GM19468 (cell line): ENCODE measurements around the gene DNAJB11.

Experiments
- ATAC-seq: cut with Tn5 transposase; IDR thresholded peaks from one replicate; pipeline ENCODE4 v1.9.1; 2021; ENCODE audit warnings: mild to moderate bottlenecking, moderate library complexity, moderate number of reproducible peaks; ENCODE audit not compliant: unreplicated experiment; ENCODE audit errors: extremely low read depth

Gene DNAJB11

GRCh38 chr3:186592682-186593081, 22.2 kb downstream of the DNAJB11 start:
- no peak for ATAC-seq

- ATAC-seq: no peak
These were observed 23.3 kb downstream of the DNAJB11 start for GRCh38 chr3:186593862-186594261.

- no peak for ATAC-seq
These were observed 24.1 kb downstream of the DNAJB11 start for GRCh38 chr3:186594591-186595113.

DNA sequence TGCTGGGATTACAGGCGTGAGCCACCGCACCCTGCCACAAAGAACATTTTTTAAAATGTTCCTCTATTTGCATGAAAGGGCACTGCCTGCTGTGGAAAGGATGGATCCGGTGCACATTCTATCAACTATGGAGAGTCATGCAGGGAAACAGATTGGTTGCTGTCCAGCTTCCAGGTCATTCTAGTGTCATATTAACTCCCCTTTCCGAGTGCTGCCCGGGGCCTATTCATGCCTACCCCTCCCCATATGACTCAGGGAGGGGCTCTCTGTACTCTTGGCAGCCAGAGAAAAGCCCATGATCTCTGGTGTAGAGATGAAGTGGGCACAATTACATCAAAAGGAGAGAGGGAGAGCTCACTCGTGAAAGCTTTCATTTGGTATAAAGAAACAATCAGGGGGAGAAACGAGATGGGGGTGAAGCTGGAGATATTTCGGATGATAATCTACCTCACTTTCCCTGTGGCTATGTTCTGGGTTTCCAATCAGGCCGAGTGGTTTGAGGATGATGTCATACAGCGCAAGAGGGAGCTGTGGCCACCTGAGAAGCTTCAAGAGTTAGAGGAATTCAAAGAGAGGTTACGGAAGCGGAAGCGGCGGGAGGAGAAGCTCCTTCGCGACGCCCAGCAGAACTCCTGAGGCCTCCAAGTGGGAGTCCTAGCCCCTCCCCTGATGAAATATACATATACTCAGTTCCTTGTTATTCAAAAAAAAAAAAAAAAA, 26.2 kb downstream of the DNAJB11 start:
- ATAC-seq: no peak

DNA sequence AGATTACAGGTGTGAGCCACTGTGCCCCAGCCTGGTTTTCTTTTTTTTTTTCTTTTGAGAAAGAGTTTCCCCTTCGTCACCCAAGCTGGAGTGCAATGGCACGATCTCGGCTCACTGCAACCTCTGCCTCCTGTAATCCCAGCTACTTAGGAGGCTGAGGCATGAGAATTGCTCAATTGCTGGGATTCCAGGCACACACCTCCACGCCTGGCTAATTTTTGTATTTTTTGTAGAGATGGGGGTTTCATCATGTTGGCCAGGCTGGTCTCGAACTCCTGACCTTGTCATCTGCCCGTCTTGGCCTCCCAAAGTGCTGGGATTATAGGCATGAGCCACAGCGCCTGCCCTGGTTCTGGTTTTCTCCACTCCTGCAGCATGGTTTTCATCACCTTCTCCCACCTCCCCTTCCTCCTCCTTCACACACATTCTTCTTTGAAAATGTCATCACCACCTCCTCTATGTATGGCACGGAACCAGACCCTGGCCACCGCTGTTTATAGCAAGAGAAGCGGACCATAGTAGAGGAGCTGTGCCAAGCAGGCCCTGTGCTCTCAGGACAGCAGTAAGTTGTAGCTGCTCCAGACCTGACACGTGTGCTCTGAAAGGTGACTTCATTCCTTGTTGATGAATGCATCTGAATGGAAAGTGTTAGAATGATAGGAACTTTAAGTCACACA, 27.7 kb downstream of the DNAJB11 start:
- no peak for ATAC-seq

GRCh38 chr3:186598794-186599141, 28.2 kb downstream of the DNAJB11 start:
- ATAC-seq: no peak

DNA sequence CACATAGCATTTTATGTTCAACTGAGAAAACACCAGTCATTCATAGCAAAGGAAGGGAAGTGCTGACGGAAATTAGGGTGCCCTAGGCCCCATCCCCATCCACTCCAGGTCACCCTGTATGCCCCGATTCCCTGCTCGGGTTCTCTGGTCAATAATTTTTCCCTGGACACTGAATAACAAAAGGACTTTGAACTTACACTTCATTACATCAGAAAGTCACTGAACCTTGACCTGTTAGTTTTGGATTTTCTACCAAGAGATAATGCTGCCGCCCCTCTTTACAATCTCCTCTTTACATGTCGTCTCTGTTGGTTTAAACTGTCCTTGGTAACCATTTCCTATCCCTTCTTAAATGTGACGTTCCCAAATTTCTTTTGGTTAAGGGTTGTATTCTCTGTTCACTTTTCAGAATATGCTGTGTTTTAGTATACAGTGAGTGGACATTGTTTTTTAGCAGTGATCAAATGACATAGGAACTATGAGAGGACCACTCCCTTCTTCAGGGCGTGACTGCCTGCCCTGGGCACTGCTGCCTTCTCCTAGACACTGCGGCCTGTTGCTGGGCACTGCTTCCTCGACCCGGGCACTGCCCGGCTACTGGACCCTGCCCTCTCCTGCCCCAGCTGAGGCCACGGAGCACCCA, 28.7 kb downstream of the DNAJB11 start:
- ATAC-seq: no peak

GRCh38 chr3:186599785-186600166, 29.3 kb downstream of the DNAJB11 start:
- ATAC-seq: no peak

DNA sequence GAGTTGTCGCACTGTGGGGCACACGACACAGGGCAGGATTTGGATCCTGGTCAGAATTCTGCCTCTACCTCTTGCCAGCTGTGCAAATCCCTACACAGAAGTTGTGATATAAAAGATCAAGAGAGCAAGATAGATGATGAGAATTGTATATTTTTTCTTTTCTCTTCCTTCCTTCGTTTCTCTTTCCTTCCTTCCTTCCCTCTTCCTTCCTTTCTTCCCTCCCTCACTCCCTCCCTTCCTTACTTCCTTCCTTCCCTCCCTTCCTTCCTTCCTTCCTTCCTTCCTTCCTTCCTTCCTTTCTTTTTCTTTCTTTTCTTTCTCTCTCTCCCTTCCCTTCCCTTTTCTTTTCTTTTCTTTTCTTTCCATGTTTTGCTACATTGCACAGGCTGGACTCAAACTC, 30.4 kb downstream of the DNAJB11 start:
- no peak for ATAC-seq

GRCh38 chr3:186603159-186603558, 32.6 kb downstream of the DNAJB11 start:
- ATAC-seq: no peak

DNA sequence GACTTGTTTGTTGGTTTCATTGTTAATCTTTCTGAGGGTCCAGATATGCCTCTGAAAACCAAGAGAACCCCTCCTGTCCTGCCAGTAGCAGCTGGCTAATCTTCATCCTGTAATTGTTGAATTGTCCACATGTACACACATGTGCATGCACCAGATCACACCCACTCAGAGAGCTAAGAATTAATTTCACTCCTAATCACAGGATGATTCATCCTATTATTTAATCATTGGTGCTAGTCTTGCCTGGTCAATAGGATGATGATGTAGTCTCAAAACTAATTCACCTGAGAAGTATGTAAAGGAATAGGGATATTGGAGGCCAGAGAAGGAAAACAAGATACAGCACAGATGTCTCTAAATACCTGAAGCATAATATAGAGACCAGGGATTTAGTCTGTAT, 34.6 kb downstream of the DNAJB11 start:
- ATAC-seq: no peak

DNA sequence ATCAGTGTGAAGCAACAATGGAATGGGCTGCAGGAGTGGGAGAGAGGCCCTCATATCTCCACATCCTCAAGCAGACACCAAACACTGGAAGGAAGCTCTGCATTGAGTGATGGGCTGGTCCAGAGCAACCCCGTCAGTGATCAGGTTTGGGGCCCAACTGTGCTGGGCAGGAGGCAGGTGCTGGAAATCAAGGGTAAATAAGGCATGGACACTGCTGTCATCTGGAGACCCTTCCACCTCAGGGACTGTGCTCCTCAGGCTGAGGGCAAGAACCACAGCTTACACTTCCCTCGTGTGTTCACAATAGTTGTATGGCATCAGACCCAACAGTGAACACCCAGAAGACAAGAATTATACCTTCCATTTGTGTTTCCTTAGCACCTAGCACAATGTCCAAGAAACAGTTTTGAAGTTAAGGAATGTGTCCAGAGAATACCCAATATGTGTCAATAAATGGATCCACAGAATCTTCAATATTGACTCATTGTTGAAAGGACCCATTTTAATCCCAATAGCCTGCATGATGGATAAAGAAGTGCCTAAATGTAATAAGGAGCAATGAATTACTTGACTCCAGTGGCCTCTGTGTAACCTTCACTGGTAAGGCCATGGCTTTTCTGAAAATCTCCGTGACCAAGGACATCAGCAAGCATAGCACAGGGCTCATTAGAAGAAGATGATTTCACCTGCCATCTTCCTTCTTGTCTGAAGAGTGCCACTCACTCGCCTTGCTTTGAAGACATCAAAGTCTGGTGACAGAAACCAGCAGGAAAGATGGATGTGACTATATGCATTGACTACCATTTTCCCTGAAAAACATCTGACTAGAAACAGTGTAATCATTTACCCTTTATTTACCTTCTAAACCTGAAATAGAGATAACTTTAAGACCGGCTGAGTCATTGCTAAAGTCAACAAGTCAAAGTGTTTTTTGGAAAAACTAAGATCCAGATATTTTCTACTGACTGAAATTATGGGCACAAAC, 35.3 kb downstream of the DNAJB11 start:
- no peak for ATAC-seq

DNA sequence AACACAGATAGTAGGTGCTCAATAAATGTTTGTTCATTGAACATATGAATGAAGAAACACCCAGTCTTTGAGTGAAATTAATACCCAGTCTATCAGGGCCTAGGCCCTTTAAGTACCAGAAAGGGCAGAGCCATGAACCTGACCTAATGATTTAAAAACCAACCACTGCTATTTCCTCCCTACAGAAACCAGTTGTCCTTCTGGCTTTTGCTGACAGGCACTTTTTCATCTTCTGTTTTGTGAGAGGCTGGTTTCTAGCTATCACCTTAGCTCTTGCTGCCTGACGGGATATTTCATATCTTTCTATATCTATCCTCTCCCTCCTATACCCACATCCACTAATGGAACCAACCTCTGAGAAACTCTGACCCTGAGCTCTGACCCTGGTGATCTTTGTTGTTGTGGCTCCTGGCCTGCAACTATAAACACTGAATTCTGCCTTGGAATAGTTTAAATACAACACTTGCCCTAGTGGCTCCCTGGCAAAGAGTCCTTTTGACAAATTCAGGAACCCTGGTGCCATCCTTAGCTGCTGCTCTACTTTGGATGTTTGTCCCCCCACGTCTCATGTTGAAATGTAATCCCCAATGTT, 38.2 kb downstream of the DNAJB11 start:
- ATAC-seq: no peak

- no peak for ATAC-seq
These were observed 38.8 kb downstream of the DNAJB11 start for GRCh38 chr3:186609247-186609868.

DNA sequence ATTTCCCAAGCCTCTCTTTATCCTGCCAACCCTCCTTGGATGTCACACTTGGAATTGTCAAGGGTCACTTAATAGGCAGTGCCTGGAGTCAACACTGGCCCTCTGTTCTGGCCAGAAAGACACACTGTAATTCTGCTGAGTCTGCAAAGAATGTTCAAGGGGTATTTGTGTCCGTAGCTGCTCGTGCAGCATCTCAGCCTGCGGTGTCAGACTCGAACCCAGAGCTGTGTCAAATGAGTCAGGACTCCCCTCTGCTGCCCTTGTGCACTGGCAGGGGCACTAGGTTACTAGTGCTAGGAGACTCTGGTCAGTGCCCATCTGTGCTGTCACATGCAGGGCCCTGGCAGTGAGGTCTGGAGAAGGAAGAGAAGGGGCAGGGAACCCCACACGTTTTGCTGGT, 41.5 kb downstream of the DNAJB11 start:
- ATAC-seq: no peak

DNA sequence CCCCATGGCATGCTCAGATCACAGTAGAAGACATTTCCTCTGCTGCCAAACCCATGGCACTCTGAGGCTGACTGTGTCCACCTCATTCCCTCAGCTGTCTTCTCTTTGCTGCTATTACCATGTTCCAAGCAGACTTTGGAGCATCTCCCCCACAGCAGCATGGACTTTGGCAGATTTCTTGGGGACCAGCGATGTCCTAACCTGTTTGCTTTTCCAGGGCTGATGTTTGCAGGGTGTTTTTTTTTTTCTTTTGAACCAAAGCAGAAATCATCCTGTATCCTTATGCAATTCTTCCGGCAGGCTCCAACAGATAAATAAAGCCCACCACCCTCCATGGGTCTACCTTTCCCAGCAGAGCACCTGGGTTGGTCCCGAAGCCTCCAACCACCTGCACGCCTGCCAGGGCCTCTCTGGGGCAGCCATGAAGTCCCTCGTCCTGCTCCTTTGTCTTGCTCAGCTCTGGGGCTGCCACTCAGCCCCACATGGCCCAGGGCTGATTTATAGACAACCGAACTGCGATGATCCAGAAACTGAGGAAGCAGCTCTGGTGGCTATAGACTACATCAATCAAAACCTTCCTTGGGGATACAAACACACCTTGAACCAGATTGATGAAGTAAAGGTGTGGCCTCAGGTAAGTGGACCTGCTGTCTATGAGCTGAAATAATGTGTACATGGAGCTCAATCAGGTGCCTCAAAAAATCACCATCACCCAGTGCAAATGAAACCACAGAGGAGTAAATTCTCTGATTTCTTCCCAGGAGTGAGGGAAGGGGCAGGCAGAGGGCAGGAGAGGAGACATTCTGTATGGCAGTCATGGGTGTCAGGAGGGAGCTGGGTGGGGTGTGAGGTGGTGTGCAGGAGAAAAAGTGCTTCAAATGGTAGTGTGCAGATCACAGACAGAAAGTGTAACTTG, 42.5 kb downstream of the DNAJB11 start, which contains the start of gene AHSG:
Gene AHSG (plus strand): TSS at position 340 of the 916 bp plus-strand sequence. CDS start 82 bp downstream, at position 422.
- no peak for ATAC-seq

DNA sequence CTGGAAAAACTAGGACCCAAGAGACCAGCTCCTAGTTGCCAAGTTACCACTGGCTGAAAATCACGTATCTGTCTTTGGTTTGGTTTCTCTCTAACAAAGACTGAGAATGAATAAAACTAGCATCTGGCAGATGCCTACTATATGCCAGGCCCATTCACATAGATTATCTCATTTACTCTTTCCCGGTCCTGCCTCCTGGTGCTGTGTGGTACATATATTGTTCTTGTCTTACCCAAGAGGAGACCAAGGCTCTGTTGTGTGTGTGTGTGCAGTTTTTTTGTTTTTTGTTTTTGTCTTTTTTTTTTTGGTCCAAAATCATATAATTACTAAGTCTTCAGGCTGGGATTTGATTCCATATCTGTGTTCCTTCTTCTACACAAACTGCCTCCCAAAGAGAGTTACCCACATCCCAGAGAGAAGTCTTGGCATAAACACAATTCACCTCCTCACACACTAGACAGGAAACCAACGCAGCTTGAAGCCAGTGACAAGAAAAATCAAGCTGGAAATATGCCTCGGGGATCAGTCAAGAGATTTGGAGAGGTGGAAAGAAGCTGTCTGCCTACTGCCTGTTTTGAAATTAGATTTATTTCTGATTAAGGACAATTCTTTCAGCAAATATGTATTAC, 43.2 kb downstream of the DNAJB11 start:
- ATAC-seq: no peak

DNA sequence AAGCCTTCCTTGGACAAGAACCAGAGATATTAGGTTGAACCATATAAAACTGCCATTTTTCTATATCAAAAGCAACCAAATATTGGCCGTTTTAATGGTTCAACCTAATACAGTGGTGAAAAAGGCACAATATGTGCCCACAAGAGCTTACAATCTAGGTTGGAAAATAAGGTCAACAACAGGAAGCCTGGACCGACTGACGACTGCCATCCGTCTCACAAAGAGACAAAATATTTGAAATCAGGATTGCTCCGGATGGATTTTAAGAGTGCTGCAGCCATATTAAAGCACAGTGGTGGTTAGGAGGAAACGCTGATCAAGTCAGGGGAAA, 43.7 kb downstream of the DNAJB11 start:
- no peak for ATAC-seq
